DND-41 (cell line): ENCODE results near the gene GARS1.

Source experiments
- ATAC-seq: fragments of 200-7000 bp; cut with Tn5 transposase; 3 replicates; pipeline ENCODE4 v1.9.1; 2021; ENCODE audit warnings: low read depth; ENCODE audit not compliant: insufficient read depth
- DNase-seq: peaks from one replicate; pipeline ENCODE4 v3.0.0-alpha.2; 2020
- H2AFZ ChIP-seq: 2 replicates; pipeline ENCODE4 v1.6.0; 2012; ENCODE audit warnings: low read depth, low read length
- H3K27ac ChIP-seq: 2 replicates; pipeline ENCODE4 v1.5.1; 2012; ENCODE audit warnings: low read length, inconsistent platforms
- H3K27me3 ChIP-seq: fragments of 200-600 bp; sonication (generic); 2 replicates; pipeline ENCODE4 v1.6.0; 2012; ENCODE audit warnings: low read length, mild to moderate bottlenecking, inconsistent platforms; ENCODE audit not compliant: insufficient read depth, poor library complexity
- H3K36me3 ChIP-seq: 2 replicates; pipeline ENCODE4 v1.5.1; 2012; ENCODE audit warnings: low read length, inconsistent platforms; ENCODE audit not compliant: insufficient read depth
- H3K4me1 ChIP-seq: 2 replicates; pipeline ENCODE4 v1.5.1; 2012; ENCODE audit warnings: mild to moderate bottlenecking, low read length; ENCODE audit not compliant: insufficient read depth
- H3K4me2 ChIP-seq: 2 replicates; pipeline ENCODE4 v1.6.0; 2012; ENCODE audit warnings: mild to moderate bottlenecking, moderate library complexity, low read length, inconsistent platforms; ENCODE audit not compliant: insufficient read depth
- H3K4me3 ChIP-seq, 2 experiments: fragments of 200-600 bp in 1 of 2; shearing (Covaris generic) in 1 of 2; 2 replicates each; pipeline ENCODE4 v1.5.1; 2012 to 2016; ENCODE audit warnings: inconsistent platforms in 2 of 2, low read length in 2 of 2, mild to moderate bottlenecking in 2 of 2, low read depth in 1 of 2, moderate library complexity in 1 of 2
- H3K79me2 ChIP-seq: 2 replicates; pipeline ENCODE4 v1.6.0; 2012; ENCODE audit warnings: low read length, inconsistent platforms; ENCODE audit not compliant: insufficient read depth
- H3K9ac ChIP-seq: 2 replicates; pipeline ENCODE4 v1.6.0; 2012; ENCODE audit warnings: low read depth, mild to moderate bottlenecking, inconsistent platforms, low read length, moderate library complexity
- H3K9me3 ChIP-seq: 2 replicates; pipeline ENCODE4 v1.5.1; 2012; ENCODE audit warnings: low read length, moderate library complexity, mild to moderate bottlenecking, inconsistent platforms; ENCODE audit not compliant: insufficient read depth, severe bottlenecking
- H4K20me1 ChIP-seq: 2 replicates; pipeline ENCODE4 v1.6.0; 2012; ENCODE audit warnings: low read length; ENCODE audit not compliant: insufficient read depth
- CTCF ChIP-seq: IDR thresholded peaks from 2 replicates; pipeline ENCODE4 v1.5.1; 2012; ENCODE audit warnings: borderline replicate concordance, low read length, moderate library complexity, mild to moderate bottlenecking; ENCODE audit not compliant: poor library complexity, severe bottlenecking; ENCODE audit errors: extremely low read depth
- EZH2 ChIP-seq: IDR thresholded peaks from 3 replicates; pipeline ENCODE4 v1.6.1; 2012; ENCODE audit warnings: borderline replicate concordance, low read depth, mild to moderate bottlenecking, moderate library complexity, low read length, inconsistent platforms; ENCODE audit not compliant: severe bottlenecking

Gene GARS1

GRCh38 chr7:30654296-30655090 is 59.8 kb downstream of the GARS1 start:
- H3K4me1 ChIP-seq = no peaks in the 10 kb centered on the region
- H2AFZ ChIP-seq = no peak overlapping the region
- no peak overlapping the region for H3K27ac ChIP-seq
- no peaks in the 10 kb centered on the region for H3K9me3 ChIP-seq
- no peaks in the 10 kb centered on the region for H3K27me3 ChIP-seq
- H3K4me3 ChIP-seq = no peak overlapping the region
- no peak overlapping the region for H3K4me2 ChIP-seq
- ATAC-seq (no peak), DNase-seq (no peak)
- TF ChIP-seq CTCF (no peak), EZH2 (no peak)
- H3K36me3 ChIP-seq = no peaks in the 10 kb centered on the region
- H3K79me2 ChIP-seq = no peaks in the 10 kb centered on the region
- no peak overlapping the region for H3K9ac ChIP-seq
- no peaks in the 10 kb centered on the region for H4K20me1 ChIP-seq

GRCh38 chr7:30655096-30655970 is 60.7 kb downstream of the GARS1 start:
- TF ChIP-seq CTCF (no peak), EZH2 (no peak)
- Histone ChIP-seq H3K27ac (no peak overlapping the region), H3K9me3 (no peaks in the 10 kb centered on the region), H3K9ac (no peak overlapping the region), H3K4me2 (no peak overlapping the region), H3K27me3 (no peaks in the 10 kb centered on the region), H3K4me1 (no peaks in the 10 kb centered on the region), H3K36me3 (no peaks in the 10 kb centered on the region), H4K20me1 (no peaks in the 10 kb centered on the region), H3K79me2 (no peaks in the 10 kb centered on the region), H2AFZ (no peak overlapping the region), H3K4me3 (no peak overlapping the region)
- ATAC-seq (no peak), DNase-seq (no peak)

GRCh38 chr7:30656006-30656957 is 61.6 kb downstream of the GARS1 start:
- Histone ChIP-seq H3K27ac (no peak overlapping the region), H3K36me3 (no peaks in the 10 kb centered on the region), H4K20me1 (no peaks in the 10 kb centered on the region), H3K4me2 (no peak overlapping the region), H3K9me3 (no peaks in the 10 kb centered on the region), H3K4me3 (no peak overlapping the region), H3K9ac (no peak overlapping the region), H3K4me1 (no peaks in the 10 kb centered on the region), H3K79me2 (no peaks in the 10 kb centered on the region), H3K27me3 (no peaks in the 10 kb centered on the region), H2AFZ (no peak overlapping the region)
- TF ChIP-seq EZH2 (no peak), CTCF (no peak)
- DNase-seq = peak; percentile 9
- ATAC-seq = peak; percentile 27; the same call in 1 of the 3 replicates
